Stimulated activated CD8-positive, alpha-beta memory T cell treated with anti-CD3 and anti-CD28 coated beads, Interleukin-2, amount 100 ng/mL, for 1 hour (primary cell): ENCODE data around the gene APAF1.

Experiments used
- DNase-seq, 2 donors: peaks; one replicate each; pipeline ENCODE4 v3.0.0-alpha.2; 2020; ENCODE audit warnings: low read depth in 2 of 2

The APAF1 gene

DNA sequence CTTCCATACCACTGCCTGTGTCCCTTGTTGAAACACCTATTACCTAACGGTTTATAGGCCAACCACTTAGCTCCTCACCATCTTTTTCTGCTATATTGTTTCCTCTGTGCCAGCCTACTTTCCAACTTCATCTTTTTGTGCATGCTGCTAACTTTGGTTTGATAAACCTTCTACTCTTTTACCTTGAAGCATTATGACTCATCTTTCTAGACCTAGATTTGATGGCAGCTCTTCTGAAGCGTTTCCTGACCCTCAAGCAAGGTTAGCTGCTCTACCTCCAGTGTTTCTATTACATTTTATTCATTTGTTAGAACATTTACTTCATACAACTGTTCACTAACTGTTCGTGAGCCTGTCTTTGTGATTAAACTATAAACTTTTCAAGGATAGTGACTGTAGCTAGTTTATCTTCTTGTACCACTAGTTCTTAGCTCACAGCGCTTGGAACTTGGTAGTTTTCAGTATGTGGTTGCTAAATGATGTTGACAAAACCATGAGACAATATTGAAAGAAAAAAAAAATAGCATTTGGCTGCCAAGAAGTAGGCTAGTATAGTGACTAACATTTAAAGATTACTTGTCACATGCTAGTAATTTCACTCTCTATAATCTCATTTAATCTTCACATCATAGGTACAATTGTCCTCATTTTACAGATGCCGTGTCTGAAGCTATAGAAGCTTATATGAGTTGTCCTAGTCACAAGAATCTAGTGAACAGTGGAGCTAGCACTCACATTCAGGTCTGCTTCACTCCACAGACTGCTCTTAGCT lies 79.5 kb downstream of the APAF1 start:
- no peak for DNase-seq

DNA sequence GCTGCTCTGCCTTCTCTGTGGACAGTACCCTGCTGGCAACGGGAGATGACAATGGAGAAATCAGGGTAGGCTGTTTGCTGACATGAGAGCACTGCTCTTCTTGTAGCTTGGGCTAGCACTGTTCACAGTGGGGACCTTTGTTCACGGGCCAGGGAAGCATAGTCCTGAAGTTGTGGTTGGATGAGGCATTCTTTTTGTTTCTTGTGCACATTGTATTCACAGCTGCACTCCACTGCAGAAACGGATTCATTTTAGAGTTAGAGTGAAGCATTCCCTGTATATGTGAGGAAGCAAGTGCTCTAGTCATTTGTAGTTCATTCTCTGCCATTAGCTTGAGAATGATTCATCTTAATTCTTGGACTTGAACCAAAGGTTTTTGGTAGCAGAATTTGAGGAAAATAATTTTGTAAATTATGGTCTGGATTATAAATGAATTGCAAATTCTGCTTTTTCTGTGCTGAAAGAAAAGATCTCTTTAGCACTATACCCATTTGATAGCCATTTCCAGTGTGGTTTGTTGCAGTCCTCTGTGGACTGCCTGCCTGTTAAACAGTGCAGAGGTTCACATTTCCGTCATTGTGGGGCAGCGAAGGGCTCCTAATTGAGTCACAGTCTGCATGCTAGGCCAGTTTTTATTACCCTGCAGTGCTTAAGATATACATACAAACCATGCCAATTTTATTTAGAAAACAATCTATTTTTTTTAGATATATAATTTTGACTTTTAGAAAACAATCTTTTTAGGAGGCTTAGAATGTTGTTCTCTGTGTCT lies 80.6 kb downstream of the APAF1 start:
- no peak for DNase-seq

DNA sequence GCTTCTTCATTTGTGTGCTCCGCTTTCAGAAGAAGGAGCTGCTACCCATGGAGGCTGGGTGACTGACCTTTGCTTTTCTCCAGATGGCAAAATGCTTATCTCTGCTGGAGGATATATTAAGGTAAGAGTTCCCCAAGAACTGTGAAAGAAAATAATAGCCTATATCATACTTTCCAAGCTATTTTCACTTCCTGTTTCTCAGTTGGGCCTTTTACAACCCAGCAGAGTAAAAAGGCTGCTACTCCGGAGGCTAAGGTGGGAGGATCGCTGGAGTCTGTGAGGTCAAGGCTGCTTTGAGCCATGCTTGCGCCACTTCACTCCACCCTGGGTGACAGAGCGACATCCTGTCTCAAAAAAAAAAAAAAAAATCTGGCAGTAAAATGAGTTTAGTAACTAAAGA lies 82.1 kb downstream of the APAF1 start:
- DNase-seq = no peak

DNA sequence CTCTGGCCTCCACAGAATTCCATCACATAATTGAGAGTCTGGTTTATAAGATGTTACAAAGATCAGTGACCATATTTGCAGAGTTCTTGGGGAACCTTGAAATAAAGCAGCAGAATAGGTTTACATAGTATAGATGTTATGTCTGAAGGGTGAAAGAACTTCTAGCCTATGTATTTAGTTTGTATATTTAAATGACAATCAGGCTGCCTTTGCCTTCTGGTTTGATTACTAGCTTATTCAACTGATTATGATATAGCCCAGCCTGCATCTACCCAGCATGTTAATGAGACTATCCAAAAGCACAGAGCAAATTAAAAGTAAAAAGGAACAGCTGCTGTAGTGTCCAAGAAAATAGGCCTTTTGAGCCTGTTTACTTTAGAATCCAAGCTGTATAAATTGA lies 85.3 kb downstream of the APAF1 start:
- no peak for DNase-seq

DNA sequence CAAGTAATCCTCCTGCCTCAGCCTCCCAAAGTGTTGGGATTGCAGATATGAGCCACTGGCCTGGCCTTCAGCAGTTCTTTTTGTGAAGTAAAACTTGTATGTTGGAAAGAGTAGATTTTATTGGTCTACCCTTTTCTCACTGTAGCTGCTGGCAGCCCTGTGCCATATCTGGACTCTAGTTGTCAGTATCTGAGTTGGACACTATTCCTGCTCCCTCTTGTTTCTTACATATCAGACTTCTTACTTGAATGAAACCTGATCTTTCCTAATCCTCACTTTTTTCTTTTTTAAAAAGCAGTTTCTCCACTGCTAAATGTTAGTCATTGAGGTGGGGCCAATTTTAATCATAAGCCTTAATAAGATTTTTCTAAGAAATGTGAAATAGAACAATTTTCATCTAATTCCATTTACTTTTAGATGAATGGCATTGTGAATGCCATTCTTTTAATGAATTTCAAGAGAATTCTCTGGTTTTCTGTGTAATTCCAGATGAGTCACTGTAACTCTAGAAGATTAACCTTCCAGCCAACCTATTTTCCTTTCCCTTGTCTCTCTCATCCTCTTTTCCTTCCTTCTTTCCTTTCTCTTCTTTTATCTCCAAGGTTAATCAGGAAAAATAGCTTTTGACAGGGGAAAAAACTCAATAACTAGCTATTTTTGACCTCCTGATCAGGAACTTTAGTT lies 88.7 kb downstream of the APAF1 start:
- no peak for DNase-seq

DNA sequence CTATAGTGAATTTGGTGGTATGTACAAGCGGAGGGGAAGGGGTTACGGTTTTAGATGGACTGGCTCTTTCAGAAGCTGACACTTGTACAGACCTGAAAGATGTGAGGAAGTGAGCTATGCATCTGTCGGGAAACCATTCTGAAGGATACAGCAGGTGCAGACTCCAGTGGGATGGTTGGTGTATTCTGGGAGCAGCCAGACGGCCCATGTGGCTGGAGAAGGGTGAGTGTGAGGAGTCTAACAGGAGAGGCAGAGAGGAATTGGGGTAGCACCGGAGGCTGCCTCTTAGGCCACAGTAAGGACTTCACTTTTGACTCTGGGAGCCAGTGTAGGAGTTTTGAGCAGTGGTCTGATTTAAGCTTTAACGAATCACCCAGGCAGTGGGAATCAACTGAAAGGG lies 90.7 kb downstream of the APAF1 start:
- no peak for DNase-seq

DNA sequence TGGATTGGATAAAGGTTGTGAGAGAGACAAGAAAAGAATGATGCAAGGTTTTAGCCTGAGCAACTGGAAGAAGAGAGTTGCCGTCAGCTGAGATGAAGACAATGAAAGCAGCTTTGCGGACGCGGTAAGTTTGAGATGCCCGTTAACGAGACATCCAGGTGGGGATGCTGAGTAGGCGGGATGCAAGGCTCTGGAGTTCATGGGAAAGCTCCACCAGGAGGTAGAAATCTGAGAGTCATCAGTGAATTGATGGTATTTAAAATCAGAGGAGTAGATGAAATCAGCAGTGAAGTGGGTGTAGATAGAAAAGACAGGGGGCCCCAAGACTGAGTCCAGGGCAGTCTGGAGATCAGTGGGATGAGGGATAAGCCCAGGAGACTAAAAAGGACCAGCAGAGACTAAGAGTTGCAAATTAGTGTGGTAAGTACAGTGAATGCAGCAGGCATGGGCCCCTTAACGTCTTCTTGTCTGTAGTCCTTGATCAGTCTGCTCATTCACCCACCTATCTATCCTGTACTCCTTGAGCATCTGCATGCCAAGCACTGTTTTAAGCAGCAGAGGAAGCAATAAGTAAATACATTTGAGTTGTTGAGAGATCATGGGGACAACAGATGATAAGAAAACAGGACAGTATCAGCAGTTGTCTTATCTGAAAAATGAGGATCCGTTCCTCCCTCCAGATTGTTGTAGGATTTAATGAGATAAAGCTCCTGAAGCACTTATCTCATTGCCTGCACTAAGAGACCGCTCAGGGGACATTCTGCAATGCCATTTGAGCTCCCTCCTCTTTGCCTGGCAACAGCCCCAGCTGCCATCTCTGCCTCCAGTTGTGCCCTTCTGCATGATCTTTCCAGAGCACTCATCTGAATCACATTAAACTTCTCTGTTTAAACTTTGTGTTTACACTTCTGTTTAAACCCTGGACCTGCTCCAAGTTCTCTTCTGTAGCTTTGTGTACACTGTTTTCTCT lies 91.5 kb downstream of the APAF1 start:
- DNase-seq = no peak

DNA sequence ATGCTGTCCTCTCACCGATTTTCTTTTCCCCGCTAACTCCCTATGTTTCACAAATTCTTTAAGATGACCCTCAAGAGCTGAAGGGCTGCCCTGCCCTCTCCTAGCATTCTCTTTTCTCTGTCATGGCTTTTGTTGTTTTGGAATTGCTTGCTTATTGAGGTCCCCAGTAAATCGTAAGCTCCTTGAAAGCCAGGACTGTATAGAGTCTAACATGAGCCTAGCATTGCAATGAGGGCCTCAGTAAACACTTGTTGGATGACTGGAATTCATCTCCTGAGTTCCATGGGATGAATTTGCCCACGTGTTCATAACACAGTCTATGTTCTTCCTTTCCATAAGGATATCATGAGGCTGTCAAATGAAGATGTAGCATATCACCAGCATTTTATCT lies 92.2 kb downstream of the APAF1 start:
- DNase-seq = no peak

DNA sequence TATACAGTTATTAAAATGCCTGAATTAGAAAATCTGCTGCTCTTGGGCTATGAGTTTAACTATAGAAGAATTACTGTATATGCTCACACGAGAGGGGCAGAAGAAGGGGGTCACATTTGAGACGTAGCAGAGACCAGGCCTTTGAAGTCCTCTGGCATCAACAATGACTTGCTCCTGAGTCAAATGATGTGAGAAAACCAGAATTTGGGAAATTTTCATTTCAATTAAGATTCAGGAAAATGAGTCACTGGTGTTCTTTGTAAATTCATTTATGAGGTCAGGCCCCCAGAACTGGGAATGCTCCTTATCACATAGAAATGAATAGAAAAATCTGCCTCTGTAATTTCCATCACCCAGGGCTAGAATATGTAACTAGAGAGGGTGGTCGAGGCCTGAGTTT lies 92.9 kb downstream of the APAF1 start:
- no peak for DNase-seq

DNA sequence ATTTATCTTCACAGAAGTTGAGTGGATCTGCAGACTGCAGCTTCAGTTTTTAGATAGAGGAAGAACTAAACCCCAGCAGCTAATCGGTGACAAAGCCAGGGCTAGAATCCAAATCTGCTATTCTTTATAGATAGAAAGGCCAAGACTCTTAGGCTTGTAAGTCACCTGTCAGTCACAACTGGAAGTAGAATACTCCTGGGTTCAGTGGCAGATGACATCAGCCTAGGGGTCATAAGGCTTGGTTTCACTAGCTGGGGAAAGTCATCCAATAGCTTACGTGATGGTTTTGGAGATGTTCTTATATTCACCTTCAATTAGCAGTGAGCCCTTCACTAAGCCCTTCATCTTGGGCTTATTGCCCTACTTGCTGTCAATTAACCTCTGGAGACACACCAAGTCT lies 93.4 kb downstream of the APAF1 start:
- no peak for DNase-seq

DNA sequence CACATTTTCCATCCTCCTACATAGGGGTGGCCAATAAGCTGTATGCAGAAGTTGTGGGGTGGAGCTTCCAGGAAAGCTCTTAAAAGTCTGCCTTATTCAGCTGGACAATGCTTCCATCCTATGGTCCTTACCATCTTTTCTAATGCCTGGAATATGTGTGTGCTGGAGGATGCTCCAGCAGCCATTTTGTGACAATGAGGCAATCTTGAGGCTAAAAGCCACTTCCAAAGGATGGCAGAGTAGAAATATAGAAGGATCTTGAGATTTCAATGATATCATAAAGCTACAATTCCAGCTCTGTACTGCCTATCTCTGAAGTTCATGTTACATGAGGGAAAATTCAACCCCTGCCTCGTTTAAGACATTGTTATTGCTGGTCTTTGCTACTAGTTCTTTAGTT lies 95.7 kb downstream of the APAF1 start:
- no peak for DNase-seq

DNA sequence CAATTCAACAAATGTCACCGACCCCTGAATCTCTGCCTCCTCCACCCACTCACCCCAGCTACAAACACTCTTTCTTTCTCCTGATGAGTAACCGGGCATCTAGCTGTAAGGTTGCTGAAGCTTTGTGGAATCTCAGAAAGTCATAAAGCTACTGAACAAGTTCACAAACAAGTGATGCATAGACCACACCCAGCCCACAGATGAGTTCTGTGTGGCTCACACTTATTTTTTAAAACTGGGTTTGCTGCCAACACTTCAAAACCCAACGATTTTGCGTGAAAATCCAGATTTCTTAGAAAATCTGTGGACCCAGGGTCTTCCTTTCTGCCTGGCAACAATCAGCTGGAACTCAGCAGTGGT lies 96.1 kb downstream of the APAF1 start:
- no peak for DNase-seq

DNA sequence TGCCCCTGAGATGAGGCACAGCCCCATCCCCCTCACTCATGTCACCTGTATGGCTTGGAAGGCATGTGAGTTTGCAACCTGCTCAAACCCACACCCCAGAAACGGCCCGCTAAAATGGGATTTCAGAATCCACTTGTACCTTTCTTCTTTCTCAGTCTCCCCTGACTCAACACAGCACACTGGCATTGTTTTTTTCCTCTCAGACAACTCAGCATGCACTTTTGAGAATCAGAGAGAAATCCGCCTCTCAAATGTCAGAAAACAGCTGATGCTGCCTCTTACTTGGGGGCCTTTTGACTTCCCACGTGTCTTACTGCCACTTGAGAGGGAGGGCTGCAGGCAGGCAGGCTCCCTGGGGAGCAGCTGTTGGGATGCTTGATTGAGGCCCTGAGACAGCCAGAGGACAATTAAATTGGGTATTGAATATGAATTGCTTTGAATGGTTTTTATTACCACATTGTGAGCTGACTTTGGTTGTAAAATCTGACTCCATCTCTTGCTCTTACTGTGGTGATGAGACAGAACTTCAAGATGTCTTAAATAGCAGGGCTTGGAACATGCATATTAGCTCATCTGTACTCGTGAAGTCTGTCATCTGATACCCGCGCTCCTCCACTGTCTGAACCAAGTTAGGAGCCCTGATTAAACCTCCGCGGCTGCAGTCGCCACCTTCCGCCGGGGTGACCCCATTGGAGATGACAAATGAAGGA lies 96.6 kb downstream of the APAF1 start:
- no peak for DNase-seq

DNA sequence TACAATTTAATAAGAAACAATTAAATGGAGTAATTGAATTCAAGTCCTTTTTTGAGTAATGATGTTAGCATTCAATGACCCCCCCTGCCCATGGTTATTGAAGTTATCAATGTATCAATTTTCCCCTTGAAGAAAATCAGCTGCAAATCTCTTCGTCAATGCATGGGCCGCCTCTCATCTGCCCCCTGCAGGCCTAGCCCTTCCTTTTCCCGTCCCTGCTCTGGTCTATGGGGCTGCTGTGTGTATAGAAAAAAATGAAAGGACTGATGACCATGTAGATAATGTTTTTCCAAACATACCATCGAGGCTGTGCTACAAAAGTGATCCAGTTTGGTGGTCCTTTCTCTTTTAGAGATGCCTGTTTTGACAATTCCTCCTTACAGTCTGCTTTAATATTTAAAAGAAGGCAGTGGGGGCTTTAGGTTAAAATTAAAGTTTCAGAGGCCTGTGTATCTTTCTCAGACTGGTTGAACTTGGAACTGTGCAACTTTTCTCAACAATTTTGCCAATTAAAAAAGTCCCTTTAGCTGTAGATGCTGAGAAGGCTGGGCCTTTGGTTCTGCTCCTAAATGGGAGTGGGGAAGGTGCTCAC lies 98.4 kb downstream of the APAF1 start:
- DNase-seq = no peak

DNA sequence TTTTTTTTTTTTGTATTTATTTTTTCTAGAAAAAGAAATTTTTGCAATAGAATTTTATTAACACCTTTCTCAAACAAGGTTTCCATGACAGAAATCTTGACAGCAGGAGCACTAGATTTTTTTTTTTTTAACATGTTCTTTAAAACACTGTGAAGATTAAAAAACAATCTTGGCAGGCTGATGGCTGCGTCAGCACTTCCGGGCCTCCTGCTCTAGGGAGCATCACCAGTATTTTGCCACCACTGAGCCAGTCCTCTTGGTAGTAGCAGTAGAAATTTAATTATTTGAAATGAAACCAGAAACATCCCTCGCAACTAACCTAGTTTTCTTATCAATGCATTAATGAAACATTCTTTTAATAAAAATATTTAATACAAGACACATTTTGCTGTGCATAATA lies 99.6 kb downstream of the APAF1 start:
- DNase-seq = no peak

DNA sequence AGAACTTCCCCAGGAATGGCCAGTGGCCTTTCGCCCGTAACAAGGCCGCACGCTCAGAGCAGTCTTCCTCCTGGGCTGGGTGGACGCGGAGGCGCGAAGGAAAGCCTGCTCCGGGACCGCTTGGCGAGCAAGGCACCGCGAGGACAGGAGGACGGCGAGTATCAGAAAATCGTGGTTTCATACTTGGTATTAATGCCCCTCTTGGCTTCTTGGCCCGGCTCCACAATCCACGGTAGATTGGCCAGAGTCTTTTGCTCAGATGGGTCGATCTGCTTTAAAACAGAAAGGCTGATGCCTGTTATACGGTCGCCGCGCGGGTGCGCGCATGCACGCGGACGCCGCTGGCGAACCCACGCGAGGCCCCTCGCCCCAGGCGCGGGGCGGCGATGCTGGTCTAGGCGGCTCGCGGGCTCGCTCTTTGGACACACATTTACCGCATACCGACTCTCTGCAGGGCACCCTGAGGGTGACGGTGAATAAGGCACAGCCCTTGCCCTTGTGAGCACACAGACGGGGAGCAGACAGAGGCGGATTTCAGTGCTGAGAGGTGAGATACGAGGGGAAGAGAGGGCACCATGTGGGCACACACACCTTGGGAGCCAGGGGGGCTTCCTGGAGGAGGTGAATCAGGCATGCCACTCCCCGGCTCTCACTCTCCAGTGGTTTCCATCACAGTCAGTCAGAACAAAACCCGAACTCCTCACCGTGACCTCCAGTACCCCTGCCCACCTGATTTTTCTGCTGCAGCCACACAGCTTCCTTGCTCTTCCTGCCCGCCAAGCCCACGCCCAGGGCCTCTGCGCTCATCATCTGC lies 100.7 kb downstream of the APAF1 start:
- DNase-seq = no peak

DNA sequence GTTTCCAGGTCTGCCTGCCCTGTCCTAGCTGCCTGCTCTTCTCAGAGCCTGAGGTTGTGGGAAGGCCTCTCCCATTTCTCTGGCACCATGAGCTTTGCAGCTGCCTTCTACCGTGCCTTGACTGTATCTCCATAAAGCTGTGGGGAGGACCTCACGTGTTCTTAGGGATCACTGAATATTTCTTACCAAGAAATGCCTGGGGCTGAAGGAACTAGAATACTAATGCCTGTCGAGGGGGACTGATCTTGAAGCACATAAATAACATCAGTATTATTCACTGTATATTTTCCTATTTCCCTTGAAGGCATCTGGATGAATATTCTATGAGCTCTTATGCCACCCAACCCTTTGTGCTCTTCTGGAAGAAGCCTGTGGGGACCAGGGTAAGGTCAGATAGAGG lies 103.4 kb downstream of the APAF1 start:
- no peak for DNase-seq

DNA sequence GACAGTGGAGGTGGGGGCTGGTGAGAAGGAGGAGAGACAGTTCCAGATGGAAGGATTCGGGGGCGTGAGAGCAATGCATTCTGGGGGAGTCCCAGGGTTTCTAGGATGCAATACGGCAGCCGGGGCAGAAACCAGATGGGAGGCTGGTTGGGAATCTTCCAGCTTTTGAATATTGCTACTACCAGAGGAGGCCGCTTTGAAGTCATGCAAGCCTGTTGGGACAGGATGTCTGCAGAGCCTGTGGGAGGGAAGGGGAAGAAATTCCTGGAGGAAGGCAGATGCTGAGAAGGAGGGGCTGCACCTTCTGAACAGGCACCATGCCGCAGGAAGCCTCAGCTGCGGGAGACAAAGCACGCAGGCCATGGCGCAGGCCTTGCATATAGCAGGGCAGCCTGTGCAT lies 105.4 kb downstream of the APAF1 start:
- no peak for DNase-seq

DNA sequence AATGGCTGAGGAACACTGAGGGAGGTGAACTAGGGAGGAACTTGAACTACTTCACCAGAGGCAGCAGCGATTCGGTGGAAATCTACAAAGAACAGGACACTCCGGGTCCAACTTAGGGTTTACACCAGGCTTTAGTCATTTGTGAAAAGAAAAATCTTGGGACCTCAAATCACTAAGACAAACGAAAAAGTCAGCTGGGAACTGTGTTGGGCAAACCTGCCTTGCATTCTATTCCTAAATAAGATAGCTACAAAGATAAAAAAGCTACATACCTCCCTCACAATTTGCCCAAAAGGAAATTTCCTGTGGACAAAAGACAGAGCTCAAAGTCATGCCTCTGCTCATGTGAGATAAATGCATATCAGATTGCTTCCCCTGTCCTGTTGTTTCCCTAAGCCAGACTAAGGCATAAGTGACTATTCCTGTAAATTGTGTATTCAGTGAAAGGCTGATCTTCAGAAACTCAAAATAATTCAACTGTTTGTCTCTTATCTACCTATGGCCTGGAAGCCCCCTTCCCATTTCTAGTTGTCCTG lies 106.6 kb downstream of the APAF1 start:
- DNase-seq = no peak

DNA sequence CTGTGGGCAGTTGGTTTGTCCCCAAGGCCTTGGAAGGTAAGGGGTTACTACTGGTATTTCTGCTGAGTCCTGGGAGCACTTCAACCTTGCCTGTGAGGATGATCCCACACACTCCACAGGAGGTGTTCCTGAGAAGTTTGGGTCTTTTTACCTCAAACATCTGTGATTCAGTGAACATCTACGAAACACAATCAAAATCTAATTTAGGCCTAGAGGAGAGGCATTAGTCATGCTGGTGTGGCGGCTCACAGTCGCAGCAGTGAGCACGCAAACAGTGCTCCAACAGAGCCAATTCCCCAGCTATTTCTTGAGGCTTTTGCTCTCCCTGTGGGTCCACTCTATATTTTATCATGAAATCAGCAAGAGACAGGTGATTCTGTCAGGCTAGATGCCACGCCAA lies 107.6 kb downstream of the APAF1 start:
- DNase-seq = no peak
